H9 (cell line): ENCODE results near the gene DCAF7. TPM values are rescaled to one million over a fixed set of nuclear protein-coding genes. Genes with fewer than 3 reads are reported as not detected.

Experiments
- DNase-seq: peaks from one replicate; pipeline ENCODE4 v3.0.0-alpha.2; 2017
- H2AFZ ChIP-seq: one replicate; pipeline ENCODE4 v1.6.1; 2013; ENCODE audit warnings: mild to moderate bottlenecking, low read length, control low read depth, moderate library complexity
- H2AK5ac ChIP-seq: 2 replicates; pipeline ENCODE4 v1.6.1; 2013; ENCODE audit warnings: low read length, control low read depth, mixed read lengths; ENCODE audit not compliant: insufficient read length
- H2BK120ac ChIP-seq: one replicate; pipeline ENCODE4 v1.6.1; 2013; ENCODE audit warnings: low read depth, mild to moderate bottlenecking, low read length, control low read depth, inconsistent platforms; ENCODE audit not compliant: poor library complexity, severe bottlenecking
- H2BK12ac ChIP-seq: 2 replicates; pipeline ENCODE4 v1.6.1; 2013; ENCODE audit warnings: low read length, control low read depth, mixed read lengths, low read depth; ENCODE audit not compliant: insufficient read length
- H2BK15ac ChIP-seq: 2 replicates; pipeline ENCODE4 v1.6.1; 2013; ENCODE audit warnings: low read depth, low read length, control low read depth
- H2BK20ac ChIP-seq: one replicate; pipeline ENCODE4 v1.6.1; 2013; ENCODE audit warnings: low read depth, mild to moderate bottlenecking, low read length, control low read depth, inconsistent platforms; ENCODE audit not compliant: poor library complexity, severe bottlenecking
- H2BK5ac ChIP-seq: 2 replicates; pipeline ENCODE4 v1.6.1; 2013; ENCODE audit warnings: low read length, control low read depth, mixed read lengths; ENCODE audit not compliant: insufficient read length
- H3K14ac ChIP-seq: 2 replicates; pipeline ENCODE4 v1.6.1; 2013; ENCODE audit warnings: low read length, control low read depth; ENCODE audit not compliant: insufficient read depth
- H3K18ac ChIP-seq: 2 replicates; pipeline ENCODE4 v1.6.1; 2013; ENCODE audit warnings: low read depth, mild to moderate bottlenecking, mixed read lengths, low read length, control low read depth; ENCODE audit not compliant: insufficient read length
- H3K23ac ChIP-seq: 2 replicates; pipeline ENCODE4 v1.6.1; 2013; ENCODE audit warnings: low read length, control low read depth, mixed read lengths, low read depth; ENCODE audit not compliant: insufficient read length
- H3K23me2 ChIP-seq: 2 replicates; pipeline ENCODE4 v1.6.1; 2013; ENCODE audit warnings: low read depth, mild to moderate bottlenecking, mixed read lengths, low read length, control low read depth; ENCODE audit not compliant: insufficient read length, poor library complexity, severe bottlenecking
- H3K27ac ChIP-seq: 2 replicates; pipeline ENCODE4 v1.5.1; 2013; ENCODE audit warnings: low read length, control low read depth, mixed read lengths, low read depth; ENCODE audit not compliant: insufficient read length
- H3K27me3 ChIP-seq: 2 replicates; pipeline ENCODE4 v1.6.1; 2013; ENCODE audit warnings: low read length, control low read depth, inconsistent platforms; ENCODE audit not compliant: insufficient read depth
- H3K4ac ChIP-seq: 2 replicates; pipeline ENCODE4 v1.6.1; 2013; ENCODE audit warnings: low read depth, mild to moderate bottlenecking, control low read depth, inconsistent platforms, low read length, moderate library complexity
- H3K4me1 ChIP-seq: 2 replicates; pipeline ENCODE4 v1.6.1; 2013; ENCODE audit warnings: low read length, control low read depth, inconsistent platforms; ENCODE audit not compliant: insufficient read depth
- H3K4me2 ChIP-seq: 2 replicates; pipeline ENCODE4 v1.6.1; 2013; ENCODE audit warnings: low read length, control low read depth, mixed read lengths; ENCODE audit not compliant: insufficient read length, insufficient read depth
- H3K56ac ChIP-seq: 2 replicates; pipeline ENCODE4 v1.6.1; 2013; ENCODE audit warnings: low read depth, mild to moderate bottlenecking, mixed read lengths, low read length, control low read depth; ENCODE audit not compliant: insufficient read length
- H3K79me1 ChIP-seq: 2 replicates; pipeline ENCODE4 v1.6.1; 2013; ENCODE audit warnings: low read depth, mild to moderate bottlenecking, moderate library complexity, low read length, control low read depth, inconsistent platforms; ENCODE audit not compliant: insufficient read depth, poor library complexity, severe bottlenecking
- H3K79me2 ChIP-seq: 2 replicates; pipeline ENCODE4 v1.6.1; 2013; ENCODE audit warnings: low read length, control low read depth, inconsistent platforms; ENCODE audit not compliant: insufficient read depth
- H3K9ac ChIP-seq: 2 replicates; pipeline ENCODE4 v1.6.1; 2013; ENCODE audit warnings: low read length, control low read depth, mixed read lengths; ENCODE audit not compliant: insufficient read length; ENCODE audit errors: extremely low read depth
- H3K9me3 ChIP-seq: one replicate; pipeline ENCODE4 v1.6.1; 2013; ENCODE audit warnings: low read depth, low read length, inconsistent platforms; ENCODE audit not compliant: control insufficient read depth
- H3T11ph ChIP-seq: one replicate; pipeline ENCODE4 v1.6.1; 2013; ENCODE audit warnings: mild to moderate bottlenecking, low read length, control low read depth, inconsistent platforms
- H4K20me1 ChIP-seq: one replicate; pipeline ENCODE4 v1.6.1; 2013; ENCODE audit not compliant: control insufficient read depth, insufficient read length, insufficient read depth
- H4K5ac ChIP-seq: 2 replicates; pipeline ENCODE4 v1.6.1; 2013; ENCODE audit warnings: low read depth, mild to moderate bottlenecking, mixed read lengths, low read length, control low read depth; ENCODE audit not compliant: insufficient read length
- H4K8ac ChIP-seq: replicated peaks from 2 replicates; pipeline ENCODE4 v1.6.1; 2013; ENCODE audit warnings: low read length, control low read depth, mixed read lengths, low read depth; ENCODE audit not compliant: insufficient read length
- H4K91ac ChIP-seq: 2 replicates; pipeline ENCODE4 v1.6.1; 2013; ENCODE audit warnings: low read depth, mild to moderate bottlenecking, moderate library complexity, mixed read lengths, low read length, control low read depth; ENCODE audit not compliant: insufficient read length
- H3K27ac Mint-ChIP-seq, 3 experiments: 2 replicates in 2 of 3; 3 replicates in 1 of 3; pipeline ENCODE4 v1.8.0; 2020 to 2021; ENCODE audit warnings: mixed read lengths in 3 of 3, mild to moderate bottlenecking in 1 of 3, moderate library complexity in 1 of 3
- H3K27me3 Mint-ChIP-seq: 2 replicates; pipeline ENCODE4 v1.8.0; 2021; ENCODE audit warnings: low read depth, mild to moderate bottlenecking, moderate library complexity, mixed read lengths
- H3K36me3 Mint-ChIP-seq, 3 experiments: 2 replicates in 2 of 3; 3 replicates in 1 of 3; pipeline ENCODE4 v1.8.0; 2020 to 2021; ENCODE audit warnings: low read depth in 3 of 3, mixed read lengths in 3 of 3; ENCODE audit not compliant: insufficient read depth in 1 of 3
- H3K4me1 Mint-ChIP-seq, 2 experiments: 2 replicates each; pipeline ENCODE4 v1.8.0; 2020; ENCODE audit warnings: mixed read lengths in 2 of 2
- H3K4me3 Mint-ChIP-seq, 2 experiments: 2 replicates in 1 of 2; 3 replicates in 1 of 2; pipeline ENCODE4 v1.8.0; 2020 to 2021; ENCODE audit warnings: mild to moderate bottlenecking in 2 of 2, mixed read lengths in 2 of 2, moderate library complexity in 1 of 2
- H3K9me3 Mint-ChIP-seq, 2 experiments: 2 replicates in 1 of 2; 3 replicates in 1 of 2; pipeline ENCODE4 v1.8.0; 2020; ENCODE audit warnings: mild to moderate bottlenecking in 2 of 2, mixed read lengths in 2 of 2, moderate library complexity in 1 of 2
- WGBS: extraction: QIAGEN DNeasy Blood & Tissue Kit; methylation state at CpG from one replicate; pipeline ENCODE4 v1.1.7; 2013; ENCODE audit warnings: missing lambda C conversion rate, low lambda C conversion rate, mixed read lengths; ENCODE audit not compliant: insufficient read length; ENCODE audit errors: extremely low coverage; 5-methylcytosine and 5-hydroxymethylcytosine counted together
- total RNA-seq: library from RNA; stranded (reverse); gene quantifications from 2 replicates; pipeline ENCODE4 v1.2.1, GENCODE V29; 2021
- TF ChIP-seq, protein P1 (sequence below): fragments of 200-600 bp; sonication (generic); conservative IDR thresholded peaks from 3 replicates; pipeline ENCODE4 v1.8.0; 2021; ENCODE audit warnings: antibody characterized with exemption, mild to moderate bottlenecking

DCAF7 gene
- total RNA-seq, 1 experiment from 2014 or later, result 86.2 TPM

DNA sequence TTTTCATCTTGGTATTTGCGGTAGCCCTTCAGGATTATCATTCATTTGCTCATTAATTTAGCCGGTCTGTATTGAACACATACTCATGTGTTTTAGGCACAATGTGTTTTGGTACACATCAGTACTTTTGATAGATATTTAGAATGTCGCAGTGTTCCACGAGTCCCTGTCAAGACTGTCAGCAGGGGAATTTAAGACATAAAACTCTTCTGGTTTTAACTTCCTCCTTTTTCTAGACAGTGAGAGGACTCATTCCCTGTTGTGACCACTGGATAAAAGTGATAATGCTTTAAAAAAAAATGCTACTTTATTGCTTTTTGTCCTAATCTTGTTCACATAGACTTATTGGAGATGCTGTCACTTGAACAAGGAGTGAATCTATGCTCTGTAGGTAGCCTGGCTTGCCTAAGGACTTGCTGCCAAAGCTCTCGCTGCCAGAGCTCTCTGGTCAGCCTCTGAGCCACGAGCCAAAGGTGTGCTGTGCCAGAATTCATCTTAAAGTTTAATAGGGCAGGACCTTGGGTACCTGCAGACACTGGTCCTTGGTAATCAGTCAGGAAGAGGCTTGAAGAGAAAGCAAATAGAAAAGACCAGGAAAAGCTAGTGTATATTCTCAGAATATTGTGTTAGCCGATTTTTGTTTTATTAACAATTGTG is 5.4 kb downstream of the DCAF7 start:
- Histone ChIP-seq H3K23ac (no peak overlapping the region), H3K4ac (no peak overlapping the region), H2BK120ac (no peak overlapping the region), H3K18ac (no peak overlapping the region), H3K9me3 (no peaks in the 10 kb centered on the region), H2BK15ac (no peak overlapping the region), H3K23me2 (peaks cover 6% of the 10 kb centered on the region), H4K5ac (no peak overlapping the region), H3T11ph (no peak overlapping the region), H4K20me1 (no peaks in the 10 kb centered on the region), H2BK20ac (no peak overlapping the region), H3K14ac (no peak overlapping the region), H3K79me2 (peaks cover 35% of the 10 kb centered on the region), H3K4me2 (no peak overlapping the region), H3K79me1 (no peaks in the 10 kb centered on the region), H3K56ac (no peak overlapping the region), H4K8ac (no peak overlapping the region), H2BK12ac (no peak overlapping the region), H2AFZ (no peak overlapping the region), H3K27ac (no peak overlapping the region), H3K9ac (no peak overlapping the region), H2BK5ac (no peak overlapping the region), H4K91ac (no peak overlapping the region), H2AK5ac (no peak overlapping the region), H3K27me3 (no peaks in the 10 kb centered on the region), H3K4me1 (no peaks in the 10 kb centered on the region)
- Mint-ChIP-seq H3K27ac (no peak overlapping the region), H3K36me3 (peaks cover 8 to 21% (median 9%) of the 10 kb centered on the region in 3 experiments; a peak in 6 of 7 replicates), H3K9me3 (peaks cover 0 to 7% of the 10 kb centered on the region in 2 experiments; a peak in 1 of 5 replicates), H3K4me1 (peaks cover 14 to 18% of the 10 kb centered on the region in 2 experiments), H3K27me3 (no peaks in the 10 kb centered on the region), H3K4me3 (no peak overlapping the region)
- WGBS, result no CpG with 5 or more reads among the region's 7 CpGs
- TF ChIP-seq, protein P1, sequence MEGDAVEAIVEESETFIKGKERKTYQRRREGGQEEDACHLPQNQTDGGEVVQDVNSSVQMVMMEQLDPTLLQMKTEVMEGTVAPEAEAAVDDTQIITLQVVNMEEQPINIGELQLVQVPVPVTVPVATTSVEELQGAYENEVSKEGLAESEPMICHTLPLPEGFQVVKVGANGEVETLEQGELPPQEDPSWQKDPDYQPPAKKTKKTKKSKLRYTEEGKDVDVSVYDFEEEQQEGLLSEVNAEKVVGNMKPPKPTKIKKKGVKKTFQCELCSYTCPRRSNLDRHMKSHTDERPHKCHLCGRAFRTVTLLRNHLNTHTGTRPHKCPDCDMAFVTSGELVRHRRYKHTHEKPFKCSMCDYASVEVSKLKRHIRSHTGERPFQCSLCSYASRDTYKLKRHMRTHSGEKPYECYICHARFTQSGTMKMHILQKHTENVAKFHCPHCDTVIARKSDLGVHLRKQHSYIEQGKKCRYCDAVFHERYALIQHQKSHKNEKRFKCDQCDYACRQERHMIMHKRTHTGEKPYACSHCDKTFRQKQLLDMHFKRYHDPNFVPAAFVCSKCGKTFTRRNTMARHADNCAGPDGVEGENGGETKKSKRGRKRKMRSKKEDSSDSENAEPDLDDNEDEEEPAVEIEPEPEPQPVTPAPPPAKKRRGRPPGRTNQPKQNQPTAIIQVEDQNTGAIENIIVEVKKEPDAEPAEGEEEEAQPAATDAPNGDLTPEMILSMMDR, result no peak
- DNase-seq, result no peak
